GM18951 (cell line): ENCODE measurements around the gene FSD2.

Experiments used
- POLR2A ChIP-seq: IDR thresholded peaks from 4 replicates; pipeline ENCODE4 v1.6.1; 2011; ENCODE audit warnings: mild to moderate bottlenecking; ENCODE audit not compliant: insufficient read length, insufficient read depth; ENCODE audit errors: extremely low read depth
- in situ Hi-C: fragments of 300-500 bp; cut with MboI; formaldehyde crosslinking; loops from one replicate; pipeline ENCODE4 v1.12.0; 2022; ENCODE audit warnings: low sequenced_read_pairs, mixed read lengths, inconsistent platforms; ENCODE audit not compliant: unreplicated experiment

FSD2 gene

DNA sequence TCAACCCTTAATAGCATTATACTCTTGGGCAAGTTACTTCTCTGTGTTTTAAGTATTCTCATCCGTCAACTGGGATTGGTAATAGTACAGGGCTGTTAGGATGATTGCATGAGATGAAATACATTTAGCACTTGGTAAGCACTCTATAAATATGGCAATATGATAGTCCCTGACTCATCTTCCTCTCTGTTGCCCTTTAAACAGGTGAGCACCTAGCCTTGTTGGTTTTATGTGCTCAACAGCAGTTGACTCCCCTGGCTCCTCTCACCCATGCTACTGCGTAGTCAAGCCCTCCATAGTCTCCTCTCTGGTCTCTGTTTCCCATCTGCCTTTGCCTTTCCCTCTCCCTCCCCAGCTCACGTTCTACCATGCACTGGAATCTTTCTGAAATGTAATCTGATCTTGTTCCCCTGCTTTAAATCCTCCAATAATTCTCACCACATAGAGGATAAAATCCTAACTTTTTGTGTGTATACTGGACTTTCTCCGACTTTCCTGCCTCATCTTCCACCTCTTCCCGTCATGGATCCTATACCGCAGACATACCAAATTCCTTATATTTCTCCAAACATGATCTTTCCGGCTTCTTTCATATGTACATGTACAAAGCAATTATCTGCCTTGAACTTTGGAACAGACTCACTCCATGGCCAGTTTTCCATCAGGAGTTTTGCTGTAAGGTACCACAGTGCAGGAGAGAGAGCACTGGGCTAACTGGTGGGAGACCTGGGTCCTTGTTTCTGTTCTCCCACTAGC is 42.3 kb downstream of the FSD2 start:
- TF ChIP-seq POLR2A, result no peak
- in situ Hi-C loops, result no loop called here

DNA sequence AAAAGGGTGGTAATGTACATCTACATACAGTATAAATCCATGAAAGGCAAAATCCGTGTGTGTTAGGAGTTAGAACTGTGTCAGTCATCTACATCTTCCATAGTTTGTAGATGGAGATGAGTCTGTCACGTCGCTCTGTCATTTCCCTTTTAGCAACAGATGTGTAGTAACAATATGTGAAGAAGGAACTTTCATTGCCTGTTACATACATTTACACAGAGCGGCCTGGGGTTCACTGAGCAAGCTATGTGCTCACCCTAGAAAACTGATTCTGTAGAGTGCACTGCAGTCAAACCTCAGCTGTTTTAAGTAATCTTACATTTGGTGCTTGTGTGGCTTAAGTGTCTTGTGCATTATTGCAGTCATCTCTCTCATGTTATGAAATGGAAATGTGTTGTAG is 54.6 kb downstream of the FSD2 start:
- in situ Hi-C loops, result no loop called here
- TF ChIP-seq POLR2A, result no peak

DNA sequence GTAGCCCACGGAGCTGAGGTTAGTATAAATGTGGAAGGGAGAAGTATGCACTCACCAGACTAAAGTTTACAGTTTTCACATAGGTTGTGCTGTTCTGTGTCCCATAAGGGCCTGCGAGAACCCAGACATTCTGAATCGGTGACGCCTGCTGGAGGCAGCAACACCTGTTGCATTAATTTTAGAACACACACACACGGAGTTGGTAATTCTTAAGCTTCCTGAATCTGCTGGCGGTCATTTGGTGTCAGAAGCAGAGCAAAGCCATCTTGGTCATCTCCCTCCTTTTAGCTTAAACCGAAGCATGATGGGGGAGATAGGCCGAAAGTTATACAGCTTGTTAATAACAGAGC is 55.1 kb downstream of the FSD2 start:
- in situ Hi-C loops, result no loop called here

DNA sequence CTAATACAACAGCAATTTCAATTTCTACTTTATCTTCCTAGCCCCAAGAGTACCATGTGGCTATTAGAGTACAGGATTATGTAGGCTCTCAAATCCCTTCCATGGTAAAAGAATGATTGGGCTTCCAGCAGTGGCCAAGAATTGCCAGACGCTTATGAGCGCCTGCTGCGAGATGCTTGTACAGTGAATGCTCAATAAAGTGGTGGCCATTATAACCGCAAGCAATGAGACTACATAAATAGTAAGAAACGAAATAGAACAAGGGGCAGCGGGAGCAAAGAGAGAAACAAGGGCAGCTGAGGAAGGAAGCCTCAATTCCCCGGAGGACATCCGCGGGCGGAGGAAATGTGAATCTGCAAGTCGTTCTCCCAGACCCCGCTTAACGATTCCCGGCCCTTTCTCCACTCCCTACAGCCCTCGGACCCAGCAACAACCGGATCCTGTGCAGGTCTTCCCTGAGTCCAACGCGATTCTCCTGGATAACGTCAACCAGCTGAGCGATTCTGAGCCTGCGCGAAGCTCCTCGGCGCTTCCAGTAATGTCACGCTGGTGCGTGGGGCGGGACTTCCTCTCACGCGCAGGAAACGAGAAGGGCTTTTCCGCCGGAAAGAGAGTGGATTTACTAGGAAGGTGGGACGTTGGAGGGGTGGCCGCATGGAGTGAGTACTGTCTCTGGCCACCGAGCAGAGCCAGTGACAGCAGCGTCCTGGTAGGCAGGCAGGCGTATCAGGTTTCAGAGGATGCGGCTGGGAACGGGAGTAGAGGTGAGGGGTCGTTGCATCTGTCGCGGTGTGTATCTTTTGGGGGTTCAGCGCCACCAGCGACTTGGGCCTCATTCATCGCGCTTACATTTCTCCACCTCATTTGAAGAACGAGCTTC is 55.7 kb downstream of the FSD2 start:
- TF ChIP-seq POLR2A, result peak; percentile 89
- in situ Hi-C loops, result no loop called here

More for the DNA sequence above, 55.1 kb downstream of the FSD2 start:
- no peak for TF ChIP-seq POLR2A

DNA sequence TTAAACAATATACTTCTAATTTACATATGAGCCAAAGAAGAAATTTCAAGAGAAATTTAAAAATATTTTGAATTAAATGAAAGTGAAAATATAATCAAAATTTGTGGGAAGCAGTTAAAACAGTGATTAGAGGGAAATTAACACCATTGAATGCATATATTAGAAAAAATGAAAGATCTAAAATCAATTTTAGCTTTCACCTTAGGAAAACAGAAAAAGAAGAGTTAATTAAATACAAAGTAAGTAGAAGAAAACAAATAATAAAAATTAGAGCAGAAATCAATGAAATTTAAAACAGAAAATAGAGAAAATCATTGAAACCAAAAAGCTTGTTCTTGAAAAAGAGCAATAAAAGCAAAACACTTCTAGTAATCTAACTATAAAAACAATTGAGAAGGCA is 57.6 kb downstream of the FSD2 start:
- TF ChIP-seq POLR2A, result no peak
- in situ Hi-C loops, result no loop called here

DNA sequence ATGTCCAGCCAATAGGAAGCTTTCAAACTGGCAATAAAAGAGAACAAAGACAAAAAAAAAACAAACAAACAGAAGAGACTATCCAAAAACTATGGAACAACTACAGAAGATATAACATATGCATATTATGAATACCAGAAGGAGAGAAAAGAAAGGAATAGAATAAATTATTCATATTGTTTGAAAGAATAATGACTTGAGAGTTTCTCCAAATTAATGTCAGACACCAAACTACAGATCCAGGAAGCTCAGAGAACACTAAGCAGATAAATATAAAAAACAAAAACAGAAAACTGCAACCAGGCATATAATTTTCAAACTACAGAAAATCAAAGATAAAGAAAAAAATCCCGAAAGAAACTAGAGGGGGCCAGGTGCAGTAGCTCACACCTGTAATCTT is 62.1 kb downstream of the FSD2 start:
- TF ChIP-seq POLR2A, result no peak
- in situ Hi-C loops, result no loop called here

DNA sequence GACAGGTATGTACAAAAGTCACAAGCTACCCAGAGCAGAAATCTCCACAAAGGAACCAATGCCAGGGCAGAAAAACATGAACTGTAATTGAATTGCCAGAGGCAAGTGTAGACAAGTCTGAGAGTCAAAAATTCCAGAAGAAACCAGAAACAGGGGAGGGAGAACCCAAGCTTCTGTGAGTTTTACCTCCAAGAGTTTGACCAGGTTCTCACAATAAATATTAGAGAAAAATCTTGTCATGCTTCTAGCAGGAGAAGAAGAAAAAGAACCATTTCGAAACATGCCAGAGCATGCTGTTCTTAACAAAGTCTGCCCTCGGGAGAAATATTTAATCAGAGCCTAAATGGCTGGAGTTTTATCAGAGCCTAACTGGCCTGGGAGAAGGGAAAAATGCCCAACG is 63.7 kb downstream of the FSD2 start:
- in situ Hi-C loops, result no loop called here
- TF ChIP-seq POLR2A, result no peak

DNA sequence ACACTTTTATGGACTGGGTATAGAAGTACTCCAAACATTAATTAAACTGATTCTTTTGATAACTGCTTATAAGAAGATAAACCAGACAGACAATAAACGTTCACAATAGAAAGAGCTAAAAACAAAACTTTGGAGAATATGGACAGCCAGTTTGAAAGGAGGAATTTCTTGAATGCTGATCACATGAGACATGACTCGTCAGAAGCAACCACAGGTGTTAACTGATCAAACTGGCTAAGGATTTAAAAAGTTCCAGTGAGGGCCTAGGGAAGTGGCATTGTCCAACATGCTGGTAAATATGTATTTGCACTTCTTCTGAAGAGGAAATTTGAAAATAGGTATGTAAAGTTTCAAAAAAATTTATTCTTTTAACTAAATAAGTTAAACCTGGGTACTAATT is 66.8 kb downstream of the FSD2 start:
- TF ChIP-seq POLR2A, result no peak
- in situ Hi-C loops, result no loop called here

DNA sequence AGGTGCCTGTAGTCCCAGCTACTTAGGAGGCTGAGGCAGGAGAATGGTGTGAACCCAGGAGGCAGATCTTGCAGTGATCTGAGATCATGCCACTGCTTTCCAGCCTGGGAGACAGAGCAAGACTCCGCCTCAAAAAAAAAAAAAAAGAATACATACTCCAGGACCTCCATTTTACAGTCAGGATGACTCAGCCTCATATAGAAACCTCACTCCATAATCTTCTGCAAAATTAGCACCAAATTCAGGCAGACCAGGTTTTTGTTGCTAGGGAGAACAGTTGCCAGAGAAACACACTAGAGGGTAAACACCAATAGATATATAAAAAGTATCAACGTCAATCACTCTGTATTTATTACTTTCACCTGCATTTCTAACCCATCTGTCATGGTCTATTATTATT is 67.9 kb downstream of the FSD2 start:
- TF ChIP-seq POLR2A, result no peak
- in situ Hi-C loops, result no loop called here

DNA sequence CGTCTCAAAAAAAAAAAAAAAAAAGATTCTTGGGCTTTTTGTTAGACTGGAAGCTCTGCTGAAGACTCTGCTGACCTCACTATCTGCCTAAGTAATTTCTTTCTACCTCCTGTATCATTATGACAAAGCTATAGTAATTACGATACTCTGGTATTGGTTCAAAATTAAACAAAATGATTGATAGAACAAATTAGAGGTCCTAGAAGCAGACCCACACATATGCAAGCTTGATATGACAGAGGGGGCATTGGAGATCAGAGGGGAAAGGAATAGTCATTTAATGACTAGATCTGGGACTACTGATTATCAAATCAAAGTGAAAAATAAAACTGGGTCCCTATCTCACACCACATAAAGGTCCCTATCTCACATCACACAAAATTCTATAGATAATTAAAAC is 74.3 kb downstream of the FSD2 start:
- TF ChIP-seq POLR2A, result no peak
- in situ Hi-C loops, result no loop called here

DNA sequence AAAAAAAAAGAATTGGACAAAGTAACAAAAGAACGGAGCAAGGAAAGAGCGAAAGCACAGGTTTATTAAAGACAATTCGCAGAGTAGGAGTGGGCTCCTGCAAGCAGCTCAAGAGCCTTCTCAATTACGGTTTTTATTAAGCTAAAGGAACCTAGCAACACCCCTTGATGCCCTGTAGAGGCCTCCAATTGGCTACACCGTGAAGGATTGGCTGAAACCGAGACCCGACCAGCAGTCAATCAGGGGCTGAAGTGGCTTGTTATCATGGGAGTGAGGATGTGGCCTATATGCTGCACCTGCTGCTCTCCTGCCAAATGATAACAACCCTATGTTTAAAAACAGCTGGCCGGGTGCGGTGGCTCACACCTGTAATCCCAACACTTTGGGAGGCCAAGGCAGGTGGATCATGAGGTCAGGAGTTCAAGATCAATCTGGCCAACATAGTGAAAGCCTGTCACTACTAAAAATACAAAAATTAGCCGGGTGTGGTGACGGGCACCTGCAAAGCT is 75.8 kb downstream of the FSD2 start:
- in situ Hi-C loops, result no loop called here
- no peak for TF ChIP-seq POLR2A

DNA sequence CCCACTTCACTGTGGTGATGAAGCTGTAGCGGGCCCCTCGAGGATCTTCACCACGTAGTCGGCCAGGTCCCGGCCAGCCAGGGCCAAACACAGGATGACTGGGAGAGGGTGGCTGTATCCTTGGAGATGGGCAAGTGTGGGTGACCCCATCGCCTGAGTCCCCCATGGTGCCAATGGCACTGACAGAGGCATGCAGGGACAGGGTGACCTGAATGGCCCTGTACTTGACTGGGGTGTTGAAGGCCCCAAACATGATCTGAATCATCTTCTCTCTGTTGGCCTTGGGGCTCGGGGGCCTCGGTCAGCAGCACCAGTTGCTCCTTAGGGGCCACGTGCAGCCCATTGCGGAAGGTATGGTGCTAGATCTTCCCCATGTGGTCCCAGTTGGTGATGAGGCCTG is 79.1 kb downstream of the FSD2 start:
- in situ Hi-C loops, result no loop called here
- TF ChIP-seq POLR2A, result no peak

DNA sequence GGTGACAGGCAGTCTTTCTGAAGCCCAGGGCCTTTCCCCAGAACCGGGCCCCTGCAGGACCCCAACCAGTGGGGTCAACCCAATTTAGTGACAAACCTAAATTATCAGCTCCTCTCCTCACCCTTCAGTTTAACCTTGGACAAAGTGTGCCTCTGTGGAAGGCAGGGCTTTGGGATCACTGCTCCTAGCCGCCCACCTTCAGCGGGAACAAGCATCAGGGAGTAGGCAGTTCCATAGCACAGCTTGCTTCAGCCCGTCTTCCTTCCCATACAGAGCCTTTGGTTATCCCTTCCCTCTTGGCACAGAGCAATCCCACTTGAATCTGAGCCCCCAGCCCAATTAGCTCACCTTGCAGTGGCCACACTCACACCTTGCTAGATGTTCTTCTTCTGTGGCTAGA is 90.9 kb downstream of the FSD2 start:
- in situ Hi-C loops, result no loop called here
- no peak for TF ChIP-seq POLR2A

DNA sequence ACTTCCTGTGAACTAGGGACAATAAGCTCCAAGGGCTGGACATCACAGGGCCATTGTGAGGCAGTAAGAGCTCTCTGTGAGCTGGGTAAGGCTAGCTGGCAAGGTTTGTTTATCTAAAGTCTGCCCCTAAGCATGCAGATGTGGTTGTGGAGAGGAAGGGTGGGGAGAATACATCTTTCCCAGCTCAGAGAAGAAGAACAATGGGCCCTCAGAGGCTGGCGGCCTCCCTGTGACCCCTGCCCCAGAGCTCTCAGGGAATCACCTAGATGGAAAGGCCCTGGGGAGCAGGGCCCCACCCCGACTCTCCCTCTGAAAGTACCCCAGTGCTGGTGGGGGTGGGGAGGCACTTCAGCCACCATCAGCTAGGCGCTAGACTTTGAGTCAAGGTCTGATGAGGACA is 91.9 kb downstream of the FSD2 start:
- TF ChIP-seq POLR2A, result no peak
- in situ Hi-C loops, result no loop called here
